Gastroesophageal sphincter (tissue), 3 donors: Measurements from ENCODE around the gene ASB2.

Source experiments
- POLR2A ChIP-seq, 2 donors: fragments of 450-650 bp; IDR thresholded peaks; one replicate each; pipeline ENCODE4 v1.6.1; 2017; ENCODE audit warnings: antibody characterized with exemption in 2 of 2, mild to moderate bottlenecking in 2 of 2, moderate library complexity in 1 of 2
- TF ChIP-seq, protein P1 (sequence below), 4 experiments: fragments of 200-600 bp in 2 of 4; fragments of 450-650 bp in 2 of 4; sonication (generic) in 1 of 4; IDR thresholded peaks; one replicate each; pipeline ENCODE4 v1.5.1; 2017 to 2019; ENCODE audit warnings: antibody characterized with exemption in 4 of 4, mild to moderate bottlenecking in 2 of 4, moderate library complexity in 2 of 4

DNA sequence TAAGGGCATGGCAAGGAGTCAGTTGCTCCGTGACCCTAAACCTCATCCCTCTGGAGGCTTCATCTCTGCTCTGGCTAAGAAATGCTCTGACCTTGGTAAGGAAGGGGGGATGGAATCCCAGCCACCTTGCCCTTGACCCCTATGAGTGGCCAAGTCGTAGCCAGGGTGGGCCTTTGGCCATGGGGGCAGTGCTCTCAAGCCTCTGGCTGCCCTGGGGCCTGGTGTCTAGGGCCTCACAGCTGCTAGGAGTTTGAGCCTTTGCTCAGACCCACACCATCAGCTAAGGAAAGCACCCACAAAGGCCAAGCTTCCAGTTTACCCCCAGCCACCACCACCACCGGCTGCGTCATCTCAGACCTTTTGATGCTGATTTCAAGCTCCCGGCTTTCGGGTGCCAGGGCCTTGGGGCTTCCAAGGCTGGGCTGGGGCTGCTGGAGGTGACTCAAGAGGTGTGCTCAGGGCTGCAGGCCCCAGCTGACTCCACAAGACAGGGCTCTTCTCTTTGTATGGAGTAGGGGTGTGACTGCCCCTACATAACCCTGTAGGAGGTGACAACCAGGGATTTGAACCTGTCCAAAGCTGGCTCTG, 3.7 kb downstream of the ASB2 start:
- TF ChIP-seq, protein P1, sequence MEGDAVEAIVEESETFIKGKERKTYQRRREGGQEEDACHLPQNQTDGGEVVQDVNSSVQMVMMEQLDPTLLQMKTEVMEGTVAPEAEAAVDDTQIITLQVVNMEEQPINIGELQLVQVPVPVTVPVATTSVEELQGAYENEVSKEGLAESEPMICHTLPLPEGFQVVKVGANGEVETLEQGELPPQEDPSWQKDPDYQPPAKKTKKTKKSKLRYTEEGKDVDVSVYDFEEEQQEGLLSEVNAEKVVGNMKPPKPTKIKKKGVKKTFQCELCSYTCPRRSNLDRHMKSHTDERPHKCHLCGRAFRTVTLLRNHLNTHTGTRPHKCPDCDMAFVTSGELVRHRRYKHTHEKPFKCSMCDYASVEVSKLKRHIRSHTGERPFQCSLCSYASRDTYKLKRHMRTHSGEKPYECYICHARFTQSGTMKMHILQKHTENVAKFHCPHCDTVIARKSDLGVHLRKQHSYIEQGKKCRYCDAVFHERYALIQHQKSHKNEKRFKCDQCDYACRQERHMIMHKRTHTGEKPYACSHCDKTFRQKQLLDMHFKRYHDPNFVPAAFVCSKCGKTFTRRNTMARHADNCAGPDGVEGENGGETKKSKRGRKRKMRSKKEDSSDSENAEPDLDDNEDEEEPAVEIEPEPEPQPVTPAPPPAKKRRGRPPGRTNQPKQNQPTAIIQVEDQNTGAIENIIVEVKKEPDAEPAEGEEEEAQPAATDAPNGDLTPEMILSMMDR (IDR thresholded peaks at IDR 0.05) = no peak
- no peak for TF ChIP-seq POLR2A (IDR thresholded peaks at IDR 0.05)
